Muscle of leg (tissue), 11 donors: ENCODE data around the gene PRAMEF12. TPM values are rescaled to one million over a fixed set of nuclear protein-coding genes. Genes with fewer than 3 reads are reported as not detected.
A peak's percentile ranks its signal among the peaks of the same experiment; 100 is the strongest.

ENCODE experiments used
- DNase-seq: peaks from one replicate; pipeline ENCODE4 v3.0.0; 2013
- H3K27ac ChIP-seq: one replicate; pipeline ENCODE4 v1.5.1; 2013; ENCODE audit warnings: mild to moderate bottlenecking, low read length, control low read depth
- H3K27me3 ChIP-seq: one replicate; pipeline ENCODE4 v1.6.1; 2013; ENCODE audit warnings: low read length; ENCODE audit not compliant: control insufficient read depth, insufficient read depth
- H3K36me3 ChIP-seq: one replicate; pipeline ENCODE4 v1.6.1; 2013; ENCODE audit warnings: low read length; ENCODE audit not compliant: control insufficient read depth, insufficient read depth
- H3K4me1 ChIP-seq: one replicate; pipeline ENCODE4 v1.6.1; 2013; ENCODE audit warnings: low read length; ENCODE audit not compliant: control insufficient read depth, insufficient read depth
- H3K4me3 ChIP-seq: one replicate; pipeline ENCODE4 v1.5.1; 2013; ENCODE audit warnings: low read length, control low read depth
- H3K9me3 ChIP-seq: replicated peaks from 2 replicates; pipeline ENCODE4 v1.6.1; 2013; ENCODE audit warnings: low read depth, low read length; ENCODE audit not compliant: control insufficient read depth
- WGBS: methylation state at CpG from one replicate; pipeline ENCODE4 v1.1.5; 2013; ENCODE audit warnings: missing lambda C conversion rate; ENCODE audit not compliant: insufficient coverage; 5-methylcytosine and 5-hydroxymethylcytosine counted together
- polyA plus RNA-seq, 8 donors: library from polyadenylated mRNA; unstranded; fragments of 120-200 nt; gene quantifications; one replicate each; pipeline versions ENCODE4 v1.2.1 to v1.2.3, GENCODE V29; 2013; ENCODE audit warnings: inconsistent platforms in 1 of 8, low replicate concordance in 1 of 8; ENCODE audit not compliant: insufficient read length in 8 of 8, insufficient read depth in 1 of 8
- total RNA-seq: library from RNA; stranded (reverse); fragments of 120-200 nt; gene quantifications from one replicate; pipeline ENCODE4 v1.2.4, GENCODE V29; 2013

Gene PRAMEF12
- total and polyA plus RNA-seq, 9 donors = not detected

DNA sequence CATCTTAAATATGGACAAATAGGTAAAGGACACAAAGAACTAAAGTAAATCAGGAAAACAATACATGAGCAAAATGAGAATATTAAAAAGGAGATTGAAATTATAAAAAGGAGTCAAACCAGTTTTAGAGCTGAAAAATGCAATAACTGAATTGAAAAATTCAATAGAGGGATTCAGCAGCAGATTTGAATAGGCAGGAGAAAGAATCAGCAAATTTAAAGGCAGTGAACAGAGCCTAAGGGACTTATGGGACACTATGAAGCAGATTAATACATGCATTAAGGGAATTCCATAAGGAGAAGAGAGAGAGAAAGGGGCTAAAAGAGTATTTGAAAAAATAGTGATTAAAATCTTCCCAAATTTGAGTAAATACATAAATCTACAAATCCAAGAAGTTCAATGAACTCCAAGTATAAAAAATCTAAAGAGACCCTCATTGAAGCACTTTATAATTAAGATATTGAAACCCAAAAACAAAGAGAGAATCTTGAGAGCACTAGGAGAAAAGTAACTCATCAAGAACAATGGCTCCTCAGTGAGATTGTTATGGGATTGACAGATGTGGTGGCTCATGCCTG, 24.7 kb upstream of the PRAMEF12 start:
- Histone ChIP-seq H3K9me3 (peaks cover 13% of the 10 kb centered on the region), H3K36me3 (no peaks in the 10 kb centered on the region), H3K27me3 (no peaks in the 10 kb centered on the region), H3K4me1 (no peaks in the 10 kb centered on the region), H3K27ac (no peak overlapping the region), H3K4me3 (no peak overlapping the region)
- DNase-seq = no peak

DNA sequence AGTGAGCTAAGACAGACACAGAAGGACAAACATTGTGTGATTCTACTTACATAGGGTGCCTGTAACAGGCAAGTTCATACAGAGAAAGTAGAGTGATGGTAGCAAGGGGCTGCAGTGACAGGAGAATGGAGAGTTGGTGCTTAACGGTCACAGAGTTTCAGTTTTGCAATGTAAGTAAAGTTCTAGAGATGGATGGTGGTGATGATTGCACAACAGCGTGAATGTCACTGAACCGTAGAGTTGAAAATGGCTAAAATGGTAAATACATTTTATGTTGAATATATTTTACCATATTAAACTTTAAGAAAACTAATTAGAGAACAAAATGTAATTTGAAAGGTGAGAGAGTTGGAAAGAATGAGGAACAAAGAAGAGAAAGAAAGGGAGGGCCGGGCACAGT, 18.8 kb upstream of the PRAMEF12 start:
- peaks cover 2% of the 10 kb centered on the region for H3K27me3 ChIP-seq
- DNase-seq = no peak
- no peaks in the 10 kb centered on the region for H3K36me3 ChIP-seq
- 80% methylated on average over 2 of the region's 4 CpGs for WGBS
- H3K4me3 ChIP-seq = no peak overlapping the region
- no peaks in the 10 kb centered on the region for H3K9me3 ChIP-seq
- H3K27ac ChIP-seq = no peak overlapping the region
- H3K4me1 ChIP-seq = no peaks in the 10 kb centered on the region

GRCh38 chr1:12756273-12756672, 17.3 kb upstream of the PRAMEF12 start:
- Histone ChIP-seq H3K4me3 (no peak overlapping the region), H3K27me3 (peaks cover 2% of the 10 kb centered on the region), H3K9me3 (no peaks in the 10 kb centered on the region), H3K36me3 (no peaks in the 10 kb centered on the region), H3K27ac (no peak overlapping the region), H3K4me1 (no peaks in the 10 kb centered on the region)
- DNase-seq = no peak
- 33% methylated on average over 1 of the region's 2 CpGs for WGBS

GRCh38 chr1:12756768-12757413, 16.6 kb upstream of the PRAMEF12 start:
- DNase-seq = peak; percentile 22
- Histone ChIP-seq H3K9me3 (no peaks in the 10 kb centered on the region), H3K4me1 (no peaks in the 10 kb centered on the region), H3K4me3 (no peak overlapping the region), H3K27me3 (peaks cover 2% of the 10 kb centered on the region), H3K27ac (no peak overlapping the region), H3K36me3 (no peaks in the 10 kb centered on the region)
- WGBS = 72% methylated on average over 2 of the region's 6 CpGs

DNA sequence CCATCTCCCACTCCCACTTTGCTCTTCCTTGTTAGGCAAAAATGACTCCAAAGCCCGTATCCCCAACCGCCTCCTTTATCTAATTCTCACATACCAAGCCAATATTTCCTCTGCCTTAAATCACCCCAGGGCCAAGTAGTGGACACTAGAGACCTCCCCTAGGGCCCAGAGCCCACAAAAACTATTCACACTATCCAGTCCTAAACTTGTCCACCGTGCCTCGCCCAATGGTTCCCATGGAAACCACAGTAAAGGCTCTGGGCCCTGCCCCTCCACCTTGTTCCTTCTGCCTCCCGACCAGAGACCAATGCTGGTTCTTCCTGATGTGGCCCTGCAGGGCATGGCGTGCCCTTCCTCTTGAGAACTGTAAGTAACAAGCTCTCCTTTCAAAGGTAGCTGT, 15.7 kb upstream of the PRAMEF12 start:
- Histone ChIP-seq H3K9me3 (no peaks in the 10 kb centered on the region), H3K27me3 (peaks cover 2% of the 10 kb centered on the region), H3K27ac (no peak overlapping the region), H3K4me3 (no peak overlapping the region), H3K36me3 (no peaks in the 10 kb centered on the region), H3K4me1 (no peaks in the 10 kb centered on the region)
- DNase-seq = no peak
- WGBS = 77% methylated on average over 6 of the region's 6 CpGs

DNA sequence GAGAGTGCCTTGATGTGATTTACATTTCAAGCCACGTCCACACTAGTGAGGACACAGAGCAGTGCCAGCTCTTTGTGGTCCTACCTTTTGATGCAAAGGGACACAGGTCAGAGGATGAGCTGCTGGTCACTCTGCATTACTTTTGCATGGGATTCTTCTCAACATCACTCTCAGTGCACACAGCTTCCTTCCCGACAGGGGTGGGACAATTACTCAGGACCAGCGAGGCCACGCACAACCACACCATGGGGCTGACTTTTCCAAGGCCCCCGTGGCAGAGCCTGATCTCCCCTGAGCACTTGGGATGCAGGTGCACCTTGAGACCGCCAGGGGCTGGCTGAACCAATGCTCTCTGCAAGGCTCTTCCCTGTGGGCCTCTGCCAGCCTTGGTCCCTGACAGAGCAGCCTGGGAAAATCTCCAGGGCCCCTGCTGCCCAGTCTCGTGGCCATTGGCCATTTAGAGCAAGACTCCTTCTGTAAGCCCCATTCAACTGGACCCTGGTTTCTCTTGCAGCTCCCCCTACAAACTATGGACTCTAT, 13.2 kb upstream of the PRAMEF12 start:
- Histone ChIP-seq H3K27me3 (peaks cover 2% of the 10 kb centered on the region), H3K9me3 (no peaks in the 10 kb centered on the region), H3K4me1 (no peaks in the 10 kb centered on the region), H3K36me3 (no peaks in the 10 kb centered on the region), H3K4me3 (no peak overlapping the region), H3K27ac (no peak overlapping the region)
- WGBS = 56% methylated on average over 5 of the region's 7 CpGs
- DNase-seq = no peak

GRCh38 chr1:12761781-12762180, 11.8 kb upstream of the PRAMEF12 start:
- Histone ChIP-seq H3K27me3 (no peaks in the 10 kb centered on the region), H3K36me3 (no peaks in the 10 kb centered on the region)
- 91% methylated on average over 4 of the region's 5 CpGs for WGBS

GRCh38 chr1:12762766-12763165, 10.8 kb upstream of the PRAMEF12 start:
- no peaks in the 10 kb centered on the region for H3K27me3 ChIP-seq
- H3K36me3 ChIP-seq = no peaks in the 10 kb centered on the region
- no peak overlapping the region for H3K27ac ChIP-seq
- WGBS = 79% methylated on average over 6 of the region's 7 CpGs
- DNase-seq = no peak
- H3K9me3 ChIP-seq = no peaks in the 10 kb centered on the region
- no peaks in the 10 kb centered on the region for H3K4me1 ChIP-seq
- H3K4me3 ChIP-seq = no peak overlapping the region

More at GRCh38 chr1:12761781-12762180, 11.8 kb upstream of the PRAMEF12 start:
- Histone ChIP-seq H3K4me3 (no peak overlapping the region), H3K4me1 (no peaks in the 10 kb centered on the region), H3K27ac (no peak overlapping the region), H3K9me3 (no peaks in the 10 kb centered on the region)
- DNase-seq = no peak

- Histone ChIP-seq H3K36me3 (no peaks in the 10 kb centered on the region), H3K27me3 (peaks cover 1% of the 10 kb centered on the region), H3K9me3 (no peaks in the 10 kb centered on the region), H3K27ac (no peak overlapping the region), H3K4me1 (no peaks in the 10 kb centered on the region), H3K4me3 (no peak overlapping the region)
- DNase-seq = no peak
- 83% methylated on average over 3 of the region's 4 CpGs for WGBS
Observed at GRCh38 chr1:12763479-12763878, 10.1 kb upstream of the PRAMEF12 start.

DNA sequence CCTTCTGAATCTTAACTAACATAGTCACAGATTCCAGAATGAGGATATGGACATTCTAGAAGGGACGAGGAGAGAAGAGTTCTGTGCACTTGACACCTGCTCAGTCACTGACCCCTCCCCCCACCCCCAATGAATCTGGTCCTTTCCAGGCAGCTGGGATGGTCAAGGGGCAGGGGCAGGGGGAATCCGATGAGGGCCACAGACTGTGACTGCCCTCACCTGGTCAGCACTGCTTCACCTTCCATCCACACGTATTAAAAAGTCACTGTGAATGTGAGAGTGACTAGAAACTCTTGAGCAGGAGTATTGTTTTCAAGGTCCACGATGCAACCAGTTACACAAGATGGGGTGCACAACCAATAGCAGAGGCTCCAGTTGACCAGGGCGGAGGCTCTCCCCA, 9.5 kb upstream of the PRAMEF12 start:
- Histone ChIP-seq H3K4me1 (no peaks in the 10 kb centered on the region), H3K9me3 (no peaks in the 10 kb centered on the region), H3K27ac (no peak overlapping the region), H3K36me3 (no peaks in the 10 kb centered on the region), H3K4me3 (no peak overlapping the region), H3K27me3 (peaks cover 3% of the 10 kb centered on the region)
- 69% methylated on average over 2 of the region's 5 CpGs for WGBS
- no peak for DNase-seq
